H1 (cell line): ENCODE data around the gene IGF2BP3. TPM values are rescaled to one million over a fixed set of nuclear protein-coding genes. Genes with fewer than 3 reads are reported as not detected.

Experiments used
- EP300 ChIP-seq, 2 experiments: IDR thresholded peaks; 1 replicate in 1 of 2; 2 replicates in 1 of 2; pipeline ENCODE4 v1.6.1; 2011 to 2012; ENCODE audit warnings: low read depth in 2 of 2, low read length in 2 of 2, mild to moderate bottlenecking in 2 of 2, borderline replicate concordance in 1 of 2, inconsistent platforms in 1 of 2, moderate library complexity in 1 of 2
- KDM5A ChIP-seq: fragments of 200-600 bp; IDR thresholded peaks from 2 replicates; pipeline ENCODE4 v1.7.1; 2012; ENCODE audit warnings: mild to moderate bottlenecking, low read length, inconsistent platforms, mixed read lengths
- NANOG ChIP-seq: IDR thresholded peaks from 2 replicates; pipeline ENCODE4 v1.6.1; 2011; ENCODE audit warnings: low read length, low read depth, mild to moderate bottlenecking, inconsistent platforms; ENCODE audit not compliant: insufficient read depth, poor library complexity, severe bottlenecking
- SAP30 ChIP-seq: fragments of 300-600 bp; sonication (generic); IDR thresholded peaks from 2 replicates; pipeline ENCODE4 v1.7.1; 2012; ENCODE audit warnings: low read length, moderate library complexity, mild to moderate bottlenecking, inconsistent platforms; ENCODE audit not compliant: insufficient read depth, insufficient replicate concordance
- polyA plus RNA-seq, 7 experiments: library from polyadenylated mRNA; depleted of rRNA in 3 of 7; stranded (reverse) in 5 of 7; unstranded in 2 of 7; fragments of >200 nt in 5 of 7; fragments of 200-250 nt in 2 of 7; gene quantifications; 1 replicate in 5 of 7; 2 replicates in 1 of 7; 4 replicates in 1 of 7; pipeline versions ENCODE4 v1.2.1 to v1.2.3, GENCODE V29; 2011 to 2013; ENCODE audit warnings: missing spikeins in 2 of 7, mixed read lengths in 2 of 7
- total RNA-seq: library from RNA; stranded (reverse); fragmentation: NEBNext Ultra II Directional; extraction: Animal tissue kit (Norgen Biotek cat#: 25700); gene quantifications from 2 replicates; pipeline ENCODE4 v1.2.1, GENCODE V29; 2021

Gene IGF2BP3
- total and polyA plus RNA-seq, 2 of the 8 experiments (the other 6 are each of a cell fraction or from before 2014, with no cell fraction given) = 66.3 to 193 TPM

- no peak for TF ChIP-seq NANOG
- no peak for TF ChIP-seq KDM5A
- no peak for TF ChIP-seq SAP30
- TF ChIP-seq EP300 (IDR thresholded peaks at IDR 0.05; ENCODE audit: borderline replicate concordance in 1 of 2, low read depth in 2 of 2, low read length in 2 of 2) = no peak
These were observed 14.2 kb downstream of the IGF2BP3 start (continued) for GRCh38 chr7:23456093-23456492.
